ENCODE data around the gene AOPEP.

DNA sequence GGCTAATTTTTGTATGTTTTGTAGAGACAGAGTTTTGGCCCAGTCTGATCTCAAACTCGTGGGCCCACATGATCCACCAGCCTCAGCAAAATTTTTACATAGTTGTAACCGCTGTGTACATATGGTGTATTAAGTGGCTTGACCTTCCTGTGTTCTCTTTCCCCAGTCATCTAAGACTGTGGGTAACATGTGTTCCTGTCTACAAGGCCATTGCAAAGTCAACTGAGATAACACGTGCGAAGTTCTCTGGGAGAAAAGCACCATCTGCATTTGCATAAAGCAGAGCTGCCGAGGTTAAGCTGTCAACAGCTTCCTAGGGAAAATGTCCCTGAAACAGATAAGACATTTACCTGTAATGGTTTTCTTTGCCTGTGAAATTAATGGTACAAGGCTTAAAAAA, 317.3 kb downstream of the AOPEP start:
- TF ChIP-seq, protein P1, sequence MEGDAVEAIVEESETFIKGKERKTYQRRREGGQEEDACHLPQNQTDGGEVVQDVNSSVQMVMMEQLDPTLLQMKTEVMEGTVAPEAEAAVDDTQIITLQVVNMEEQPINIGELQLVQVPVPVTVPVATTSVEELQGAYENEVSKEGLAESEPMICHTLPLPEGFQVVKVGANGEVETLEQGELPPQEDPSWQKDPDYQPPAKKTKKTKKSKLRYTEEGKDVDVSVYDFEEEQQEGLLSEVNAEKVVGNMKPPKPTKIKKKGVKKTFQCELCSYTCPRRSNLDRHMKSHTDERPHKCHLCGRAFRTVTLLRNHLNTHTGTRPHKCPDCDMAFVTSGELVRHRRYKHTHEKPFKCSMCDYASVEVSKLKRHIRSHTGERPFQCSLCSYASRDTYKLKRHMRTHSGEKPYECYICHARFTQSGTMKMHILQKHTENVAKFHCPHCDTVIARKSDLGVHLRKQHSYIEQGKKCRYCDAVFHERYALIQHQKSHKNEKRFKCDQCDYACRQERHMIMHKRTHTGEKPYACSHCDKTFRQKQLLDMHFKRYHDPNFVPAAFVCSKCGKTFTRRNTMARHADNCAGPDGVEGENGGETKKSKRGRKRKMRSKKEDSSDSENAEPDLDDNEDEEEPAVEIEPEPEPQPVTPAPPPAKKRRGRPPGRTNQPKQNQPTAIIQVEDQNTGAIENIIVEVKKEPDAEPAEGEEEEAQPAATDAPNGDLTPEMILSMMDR (IDR thresholded peaks at IDR 0.05) = no peak
- TF ChIP-seq POLR2A (IDR thresholded peaks at IDR 0.05) = no peak

Measured in testis (tissue), 2 donors.